ENCODE results near the gene ALG11. TPM values are rescaled to one million over a fixed set of nuclear protein-coding genes. Genes with fewer than 3 reads are reported as not detected.

The ALG11 gene
- total RNA-seq, 1 donor from 2014 or later: 57.7 TPM

GRCh38 chr13:52002361-52002760 lies 9.8 kb upstream of the ALG11 start:
- peaks cover 11% of the 10 kb centered on the region for H3K4me1 Mint-ChIP-seq (ENCODE audit: low read depth, unreplicated experiment)
- peaks cover 2% of the 10 kb centered on the region for H3K27me3 Mint-ChIP-seq (ENCODE audit: low read depth, unreplicated experiment)
- H3K36me3 ChIP-seq (ENCODE audit: insufficient read depth, low read length): no peaks in the 10 kb centered on the region
- H3K4me3 ChIP-seq (ENCODE audit: insufficient read depth, low read depth, low read length): no peak overlapping the region
- H3K4me2 ChIP-seq (ENCODE audit: low read length): no peak overlapping the region
- H3K79me2 ChIP-seq (ENCODE audit: insufficient read depth, low read length): no peaks in the 10 kb centered on the region
- H3K9me3 Mint-ChIP-seq (ENCODE audit: unreplicated experiment): peaks cover 3% of the 10 kb centered on the region
- DNase-seq (ENCODE audit: low read depth): no peak
- H3K4me3 Mint-ChIP-seq (ENCODE audit: unreplicated experiment): no peak overlapping the region
- H2AFZ ChIP-seq (ENCODE audit: low read depth, low read length): no peak overlapping the region
- H3K36me3 Mint-ChIP-seq (ENCODE audit: low read depth, unreplicated experiment): peaks cover 8% of the 10 kb centered on the region
- peaks cover 12% of the 10 kb centered on the region for H4K20me1 ChIP-seq (ENCODE audit: insufficient read depth, low read length)
- peaks cover 9% of the 10 kb centered on the region for H3K27me3 ChIP-seq (ENCODE audit: insufficient read depth, low read length)
- TF ChIP-seq CTCF (IDR thresholded peaks at IDR 0.05; ENCODE audit: insufficient read depth, low read depth, low read length): no peak
- no peak for TF ChIP-seq EZH2 (IDR thresholded peaks at IDR 0.05; ENCODE audit: insufficient read depth, low read length)
- no peaks in the 10 kb centered on the region for H3K4me1 ChIP-seq (ENCODE audit: insufficient read depth, low read length)
- no peak overlapping the region for H3K9ac ChIP-seq (ENCODE audit: low read length)
- H3K27ac Mint-ChIP-seq (ENCODE audit: unreplicated experiment): no peak overlapping the region
- no peak for FAIRE-seq
- H3K9me3 ChIP-seq (ENCODE audit: insufficient read depth, low read depth, low read length): no peaks in the 10 kb centered on the region
- no peak overlapping the region for H3K27ac ChIP-seq (ENCODE audit: low read depth, low read length)

- Mint-ChIP-seq H3K27ac (ENCODE audit: unreplicated experiment) (no peak overlapping the region), H3K9me3 (ENCODE audit: unreplicated experiment) (peaks cover 3% of the 10 kb centered on the region), H3K27me3 (ENCODE audit: low read depth, unreplicated experiment) (peaks cover 2% of the 10 kb centered on the region), H3K36me3 (ENCODE audit: low read depth, unreplicated experiment) (peaks cover 8% of the 10 kb centered on the region), H3K4me1 (ENCODE audit: low read depth, unreplicated experiment) (peaks cover 7% of the 10 kb centered on the region), H3K4me3 (ENCODE audit: unreplicated experiment) (no peak overlapping the region)
- Histone ChIP-seq H3K79me2 (ENCODE audit: insufficient read depth, low read length) (no peaks in the 10 kb centered on the region), H3K27me3 (ENCODE audit: insufficient read depth, low read length) (peaks cover 7% of the 10 kb centered on the region), H3K9me3 (ENCODE audit: insufficient read depth, low read depth, low read length) (no peaks in the 10 kb centered on the region), H3K27ac (ENCODE audit: low read depth, low read length) (no peak overlapping the region), H3K4me3 (ENCODE audit: insufficient read depth, low read depth, low read length) (no peak overlapping the region), H3K9ac (ENCODE audit: low read length) (no peak overlapping the region), H3K4me2 (ENCODE audit: low read length) (no peak overlapping the region), H3K36me3 (ENCODE audit: insufficient read depth, low read length) (no peaks in the 10 kb centered on the region), H2AFZ (ENCODE audit: low read depth, low read length) (no peak overlapping the region), H3K4me1 (ENCODE audit: insufficient read depth, low read length) (no peaks in the 10 kb centered on the region), H4K20me1 (ENCODE audit: insufficient read depth, low read length) (peaks cover 11% of the 10 kb centered on the region)
- TF ChIP-seq CTCF (IDR thresholded peaks at IDR 0.05; ENCODE audit: insufficient read depth, low read depth, low read length): no peak
- FAIRE-seq (no peak), DNase-seq (ENCODE audit: low read depth) (no peak)
These were observed 8.7 kb upstream of the ALG11 start for GRCh38 chr13:52003541-52003940.

- H3K4me3 ChIP-seq (ENCODE audit: insufficient read depth, low read depth, low read length): no peak overlapping the region
- H3K27me3 Mint-ChIP-seq (ENCODE audit: low read depth, unreplicated experiment): peaks cover 2% of the 10 kb centered on the region
- no peaks in the 10 kb centered on the region for H3K9me3 ChIP-seq (ENCODE audit: insufficient read depth, low read depth, low read length)
- H3K9ac ChIP-seq (ENCODE audit: low read length): no peak overlapping the region
- no peak overlapping the region for H3K27ac Mint-ChIP-seq (ENCODE audit: unreplicated experiment)
- TF ChIP-seq CTCF (IDR thresholded peaks at IDR 0.05; ENCODE audit: insufficient read depth, low read depth, low read length) (no peak), EZH2 (IDR thresholded peaks at IDR 0.05; ENCODE audit: insufficient read depth, low read length) (no peak)
- FAIRE-seq: no peak
- no peak overlapping the region for H3K27ac ChIP-seq (ENCODE audit: low read depth, low read length)
- no peak overlapping the region for H3K4me2 ChIP-seq (ENCODE audit: low read length)
- H3K9me3 Mint-ChIP-seq (ENCODE audit: unreplicated experiment): peaks cover 3% of the 10 kb centered on the region
- H2AFZ ChIP-seq (ENCODE audit: low read depth, low read length): no peak overlapping the region
- H3K4me3 Mint-ChIP-seq (ENCODE audit: unreplicated experiment): no peak overlapping the region
- DNase-seq (ENCODE audit: low read depth): no peak
- H3K36me3 ChIP-seq (ENCODE audit: insufficient read depth, low read length): no peaks in the 10 kb centered on the region
- peaks cover 8% of the 10 kb centered on the region for H3K36me3 Mint-ChIP-seq (ENCODE audit: low read depth, unreplicated experiment)
- no peaks in the 10 kb centered on the region for H3K4me1 ChIP-seq (ENCODE audit: insufficient read depth, low read length)
- peaks cover 10% of the 10 kb centered on the region for H3K27me3 ChIP-seq (ENCODE audit: insufficient read depth, low read length)
- H3K4me1 Mint-ChIP-seq (ENCODE audit: low read depth, unreplicated experiment): peaks cover 2% of the 10 kb centered on the region
- no peaks in the 10 kb centered on the region for H3K79me2 ChIP-seq (ENCODE audit: insufficient read depth, low read length)
- H4K20me1 ChIP-seq (ENCODE audit: insufficient read depth, low read length): peaks cover 5% of the 10 kb centered on the region
These were observed 7.6 kb upstream of the ALG11 start for GRCh38 chr13:52004511-52005170.
